IPS-15b (cell line): ENCODE results near the gene CHRM4.

Experiments
- H3K27me3 ChIP-seq: one replicate; pipeline ENCODE4 v1.6.1; 2013; ENCODE audit warnings: low read length; ENCODE audit not compliant: control insufficient read depth, insufficient read depth
- H3K36me3 ChIP-seq: one replicate; pipeline ENCODE4 v1.6.1; 2013; ENCODE audit warnings: low read length; ENCODE audit not compliant: control insufficient read depth, insufficient read depth
- H3K4me1 ChIP-seq: one replicate; pipeline ENCODE4 v1.6.1; 2013; ENCODE audit warnings: mild to moderate bottlenecking, low read length; ENCODE audit not compliant: control insufficient read depth, insufficient read depth
- H3K4me3 ChIP-seq: one replicate; pipeline ENCODE4 v1.5.1; 2013; ENCODE audit warnings: low read depth, low read length
- H3K9ac ChIP-seq: one replicate; pipeline ENCODE4 v1.6.1; 2013; ENCODE audit warnings: low read depth, mild to moderate bottlenecking, low read length
- H3K9me3 ChIP-seq: one replicate; pipeline ENCODE4 v1.6.1; 2013; ENCODE audit warnings: mild to moderate bottlenecking, low read length; ENCODE audit not compliant: control insufficient read depth, insufficient read depth

Gene CHRM4

DNA sequence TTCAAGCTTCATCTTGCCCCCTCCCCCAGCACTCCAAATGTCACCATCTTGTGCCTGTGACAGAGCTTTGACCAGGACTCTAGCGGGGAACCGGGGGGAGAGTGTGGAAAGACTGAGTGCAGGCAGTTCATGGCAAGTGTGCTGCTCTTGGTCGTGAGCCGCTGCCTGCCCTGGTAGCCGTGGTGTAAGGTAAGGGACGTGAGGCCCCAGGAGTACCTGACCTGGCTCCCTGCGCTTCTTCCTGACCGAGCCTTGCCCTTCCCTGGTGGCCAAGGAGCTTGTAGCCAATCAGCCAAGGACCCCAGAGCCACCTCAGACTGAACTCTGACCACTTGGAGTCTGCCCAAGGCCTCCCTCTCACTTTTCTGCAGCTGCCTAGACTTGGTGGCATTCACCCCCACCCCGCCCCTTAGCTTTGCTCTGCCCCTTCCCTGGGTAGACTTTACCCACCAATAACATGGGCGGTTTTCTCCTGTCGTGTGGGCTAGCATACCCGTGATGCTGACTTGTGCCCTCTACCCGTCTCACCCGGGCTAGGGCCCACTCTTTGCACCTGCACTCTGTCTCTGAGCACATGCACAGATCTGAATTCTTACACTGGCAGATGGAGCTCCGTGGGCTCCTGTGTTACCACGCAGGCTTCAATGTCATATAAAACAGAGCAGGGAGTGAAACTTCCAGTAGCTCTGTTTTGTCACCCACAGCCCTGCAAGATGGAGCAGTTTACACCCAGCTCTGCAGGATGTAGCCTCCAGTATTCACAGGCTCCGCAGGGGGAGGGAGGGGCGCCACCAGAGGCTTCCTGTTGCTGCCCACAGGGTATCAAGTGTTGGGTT is 42.8 kb downstream of the CHRM4 start:
- Histone ChIP-seq H3K4me1 (peaks cover 28% of the 10 kb centered on the region), H3K36me3 (peaks cover 6% of the 10 kb centered on the region)

DNA sequence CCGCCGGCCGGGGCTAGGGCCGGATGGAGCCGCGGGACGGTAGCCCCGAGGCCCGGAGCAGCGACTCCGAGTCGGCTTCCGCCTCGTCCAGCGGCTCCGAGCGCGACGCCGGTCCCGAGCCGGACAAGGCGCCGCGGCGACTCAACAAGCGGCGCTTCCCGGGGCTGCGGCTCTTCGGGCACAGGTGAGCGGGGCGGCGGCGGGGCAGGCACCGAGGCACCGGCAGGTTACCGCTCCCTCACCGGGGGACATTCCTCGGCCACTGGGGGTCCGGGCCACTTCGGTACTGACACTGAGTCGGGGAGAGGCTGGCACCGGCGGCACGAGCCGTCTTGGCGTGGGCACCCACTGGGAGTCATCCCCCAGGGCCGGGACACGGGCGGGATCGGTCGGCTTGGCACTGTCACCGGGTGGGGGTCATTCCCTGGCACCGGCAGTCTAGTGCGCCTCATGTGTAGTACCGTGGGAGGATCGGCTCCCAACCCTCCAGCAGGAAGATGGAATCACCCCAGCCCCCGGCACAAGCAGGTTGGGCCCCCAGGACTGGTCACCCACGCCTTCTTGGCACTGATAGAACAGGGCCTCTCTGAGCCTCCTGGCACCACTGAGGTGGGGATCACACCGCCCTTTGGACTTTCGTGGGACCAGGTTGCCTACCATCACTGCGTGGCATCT is 43.8 kb downstream of the CHRM4 start:
- H3K36me3 ChIP-seq: peaks cover 4% of the 10 kb centered on the region
- no peaks in the 10 kb centered on the region for H3K9me3 ChIP-seq
- peaks cover 34% of the 10 kb centered on the region for H3K4me1 ChIP-seq

More for the DNA sequence above, 42.8 kb downstream of the CHRM4 start:
- Histone ChIP-seq H3K9me3 (no peaks in the 10 kb centered on the region), H3K4me3 (peak overlapping the region; percentile 86), H3K27me3 (peaks cover 8% of the 10 kb centered on the region), H3K9ac (no peak overlapping the region)

DNA sequence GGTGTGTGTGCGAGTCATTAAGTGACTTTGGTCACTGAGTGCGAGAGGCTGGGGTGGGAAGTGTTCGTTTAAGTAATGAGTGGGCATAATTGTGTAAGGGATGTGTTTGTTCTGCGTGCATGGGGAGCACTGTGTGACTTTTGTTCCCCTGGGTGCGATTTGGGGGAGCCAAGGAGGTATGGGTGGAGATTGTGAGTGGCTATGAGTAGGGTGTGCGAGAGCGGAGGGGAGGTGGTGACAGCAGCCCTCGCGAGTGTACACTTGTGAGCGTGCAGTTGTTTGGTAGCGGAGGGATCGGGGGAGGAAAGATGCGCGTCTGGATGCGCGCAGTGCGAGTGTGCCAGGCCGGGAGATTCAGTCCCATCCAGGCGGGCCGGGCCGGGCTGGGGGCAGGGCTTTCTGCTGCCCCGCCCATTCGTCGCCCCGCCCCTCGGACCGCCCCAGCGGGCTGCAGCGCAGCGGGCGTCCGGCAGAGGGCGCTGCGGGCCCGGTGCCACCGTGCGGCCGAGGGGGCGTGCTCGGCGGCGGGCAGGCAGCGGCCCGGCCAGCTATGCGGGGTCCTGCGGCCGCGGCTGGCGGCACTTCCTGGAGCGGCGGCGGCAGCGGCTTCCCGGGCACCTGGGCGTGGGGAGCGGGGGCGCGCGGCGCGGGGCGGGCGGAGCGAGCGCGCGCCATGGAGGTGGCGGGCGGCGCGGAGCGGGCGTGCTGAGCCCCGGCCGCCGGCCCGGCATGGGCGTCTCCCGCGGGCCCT is 44.5 kb downstream of the CHRM4 start, which contains the start of gene DGKZ:
TSS of gene DGKZ (plus strand) at position 578 of the 751 bp plus-strand sequence. CDS start 197 bp downstream, outside the sequence.
- peak within 1 kb of the TSS; percentile 70 for H3K9ac ChIP-seq
- peaks cover 35% of the 10 kb centered on the region for H3K4me1 ChIP-seq
- H3K27me3 ChIP-seq: peaks cover 8% of the 10 kb centered on the region
- peaks cover 4% of the 10 kb centered on the region for H3K36me3 ChIP-seq
- peak within 1 kb of the TSS; percentile 86 for H3K4me3 ChIP-seq
- no peaks in the 10 kb centered on the region for H3K9me3 ChIP-seq

More for the DNA sequence above, 43.8 kb downstream of the CHRM4 start:
- peak overlapping the region; percentile 86 for H3K4me3 ChIP-seq
- H3K27me3 ChIP-seq: peaks cover 8% of the 10 kb centered on the region
- H3K9ac ChIP-seq: peak overlapping the region; percentile 70

- Histone ChIP-seq H3K9ac (no peak overlapping the region), H3K9me3 (no peaks in the 10 kb centered on the region), H3K36me3 (no peaks in the 10 kb centered on the region), H3K27me3 (peaks cover 8% of the 10 kb centered on the region), H3K4me1 (peaks cover 36% of the 10 kb centered on the region), H3K4me3 (no peak overlapping the region)
Measured at GRCh38 chr11:46345881-46346484, 45.6 kb downstream of the CHRM4 start.

- Histone ChIP-seq H3K4me1 (peaks cover 40% of the 10 kb centered on the region), H3K9ac (peak overlapping the region; percentile 38), H3K27me3 (peaks cover 8% of the 10 kb centered on the region), H3K4me3 (peak overlapping the region; percentile 3), H3K36me3 (no peaks in the 10 kb centered on the region), H3K9me3 (no peaks in the 10 kb centered on the region)
Measured at GRCh38 chr11:46345131-46345597, 46.4 kb downstream of the CHRM4 start.

- Histone ChIP-seq H3K27me3 (peaks cover 8% of the 10 kb centered on the region), H3K9me3 (no peaks in the 10 kb centered on the region), H3K36me3 (no peaks in the 10 kb centered on the region), H3K4me1 (peaks cover 43% of the 10 kb centered on the region), H3K9ac (no peak overlapping the region), H3K4me3 (no peak overlapping the region)
Measured at GRCh38 chr11:46343520-46343919, 48.1 kb downstream of the CHRM4 start.

- Histone ChIP-seq H3K27me3 (peaks cover 8% of the 10 kb centered on the region), H3K4me3 (no peak overlapping the region), H3K9ac (no peak overlapping the region), H3K4me1 (peaks cover 52% of the 10 kb centered on the region), H3K9me3 (no peaks in the 10 kb centered on the region), H3K36me3 (no peaks in the 10 kb centered on the region)
Measured at GRCh38 chr11:46342239-46342638, 49.3 kb downstream of the CHRM4 start.

DNA sequence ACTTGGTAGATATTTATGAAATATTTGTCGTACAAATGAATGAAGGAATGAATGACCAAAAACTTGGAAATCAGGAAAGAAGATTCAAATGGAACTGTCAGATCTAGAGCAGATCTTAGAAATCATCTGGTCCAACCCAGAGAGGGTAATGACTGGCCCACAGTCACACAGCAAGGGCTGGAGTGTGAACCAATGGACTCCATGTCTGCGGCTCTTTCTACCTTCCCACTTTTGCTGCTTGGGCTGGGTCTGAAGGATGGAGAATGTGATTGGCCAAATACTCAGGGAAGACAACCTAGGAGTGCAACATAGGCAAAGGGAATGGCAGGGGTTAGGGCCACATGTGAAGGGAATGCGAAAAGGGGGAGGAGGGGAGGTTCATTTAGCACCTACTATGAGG is 50.1 kb downstream of the CHRM4 start:
- H3K9ac ChIP-seq: peak overlapping the region; percentile 5
- peaks cover 52% of the 10 kb centered on the region for H3K4me1 ChIP-seq
- no peaks in the 10 kb centered on the region for H3K9me3 ChIP-seq
- no peaks in the 10 kb centered on the region for H3K36me3 ChIP-seq
- no peak overlapping the region for H3K4me3 ChIP-seq
- peaks cover 4% of the 10 kb centered on the region for H3K27me3 ChIP-seq

DNA sequence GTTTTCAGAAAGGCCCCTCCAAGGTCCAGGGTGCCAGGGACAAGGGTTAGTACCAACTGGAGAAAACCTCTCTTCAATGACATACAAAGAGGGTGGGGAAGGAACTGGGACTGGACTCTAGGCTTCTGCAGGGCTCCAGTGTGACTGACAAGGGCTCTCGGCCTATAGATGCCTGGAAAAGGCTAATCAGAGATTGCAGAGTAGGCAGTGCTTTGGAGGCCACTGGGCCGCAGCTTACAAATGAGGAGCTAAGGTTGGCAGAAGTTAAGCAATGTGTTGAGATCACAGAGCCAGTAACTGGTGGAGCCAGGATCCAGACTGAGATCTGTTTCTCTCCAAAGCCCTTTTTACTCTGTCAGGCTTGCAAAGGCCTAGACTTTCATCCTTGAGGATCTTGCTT is 51.8 kb downstream of the CHRM4 start:
- peak overlapping the region; percentile 3 for H3K9ac ChIP-seq
- no peaks in the 10 kb centered on the region for H3K9me3 ChIP-seq
- no peaks in the 10 kb centered on the region for H3K27me3 ChIP-seq
- no peak overlapping the region for H3K4me3 ChIP-seq
- H3K36me3 ChIP-seq: no peaks in the 10 kb centered on the region
- peaks cover 54% of the 10 kb centered on the region for H3K4me1 ChIP-seq

DNA sequence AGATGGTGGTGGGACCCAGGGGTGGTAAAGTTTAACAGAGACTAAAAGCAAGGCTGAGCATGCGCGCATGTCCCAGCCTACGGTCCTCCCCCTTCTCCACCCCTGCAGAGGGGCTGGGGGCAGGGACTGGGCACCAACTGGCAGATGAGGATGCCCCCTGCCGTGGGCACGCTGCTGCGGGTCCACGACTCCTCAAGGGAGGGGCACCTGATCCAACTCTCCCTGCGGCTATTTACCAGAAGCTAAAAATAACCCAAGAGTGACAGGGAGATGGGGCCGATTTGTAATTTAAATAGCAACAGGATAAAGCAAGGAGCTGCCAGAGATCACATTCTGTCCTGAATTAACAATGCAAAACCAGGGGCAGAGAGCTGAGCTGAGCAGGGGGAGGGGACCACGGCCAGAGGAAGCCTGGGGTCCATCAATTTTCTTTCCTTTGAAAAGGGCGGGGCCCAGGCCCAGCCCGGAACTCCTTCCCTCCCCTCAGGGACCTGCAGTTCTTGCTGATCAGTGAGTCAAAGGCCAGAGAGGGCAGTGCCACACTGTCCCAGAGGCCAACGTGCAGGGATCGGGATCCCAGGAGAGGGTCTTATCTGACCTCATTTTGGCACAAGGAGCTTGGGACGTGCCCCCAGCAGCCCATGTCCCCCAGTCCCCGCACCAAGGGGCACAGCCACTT is 52.4 kb downstream of the CHRM4 start:
- H3K9ac ChIP-seq: peak overlapping the region; percentile 8
- peak overlapping the region; percentile 23 for H3K4me3 ChIP-seq
- peaks cover 3% of the 10 kb centered on the region for H3K36me3 ChIP-seq
- no peaks in the 10 kb centered on the region for H3K9me3 ChIP-seq
- H3K27me3 ChIP-seq: peaks cover 5% of the 10 kb centered on the region
- H3K4me1 ChIP-seq: peaks cover 52% of the 10 kb centered on the region

- peaks cover 53% of the 10 kb centered on the region for H3K4me1 ChIP-seq
- peaks cover 3% of the 10 kb centered on the region for H3K36me3 ChIP-seq
- peak overlapping the region; percentile 23 for H3K4me3 ChIP-seq
- peaks cover 10% of the 10 kb centered on the region for H3K27me3 ChIP-seq
- H3K9ac ChIP-seq: peak overlapping the region; percentile 8
- H3K9me3 ChIP-seq: no peaks in the 10 kb centered on the region
Measured at GRCh38 chr11:46338636-46338987, 53.0 kb downstream of the CHRM4 start.
